ENCODE data around the gene GGA3.
A peak's percentile ranks its signal among the peaks of the same experiment; 100 is the strongest.

- peak in 1 of 2 experiments; percentile 21; a peak in 2 of 4 replicates for TF ChIP-seq CTCF (conservative IDR thresholded peaks at IDR 0.05; ENCODE audit: low read depth in 2 of 2)
- no peak for TF ChIP-seq ZNF462 (CRISPR knock-in tag; IDR thresholded peaks at IDR 0.05)
- TF ChIP-seq REST (IDR thresholded peaks at IDR 0.05; ENCODE audit: unreplicated experiment) = no peak
- TF ChIP-seq POLR2AphosphoS5 (IDR thresholded peaks at IDR 0.05; ENCODE audit: low read depth) = no peak
- no peak for TF ChIP-seq JUNB (IDR thresholded peaks at IDR 0.05; ENCODE audit: unreplicated experiment)
- TF ChIP-seq ETS1 (IDR thresholded peaks at IDR 0.05) = no peak
These were observed 10.8 kb upstream of the GGA3 start for GRCh38 chr17:75271955-75272847.

Data from GM23338 (cell line).